Endothelial cell of umbilical vein (primary cell): Measurements from ENCODE around the gene ATP6V1G2. TPM values are rescaled to one million over a fixed set of nuclear protein-coding genes. Genes with fewer than 3 reads are reported as not detected.

Experiments used
- BruUV-seq: library from RNA; stranded (reverse); fragments of 400-500 nt; replicated peaks from 2 replicates; lab custom pipeline; 2021; lab: Mats Ljungman, UMichigan
- CTCF ChIA-PET: fragments of 300-600, 350-600 bp; sonication (Branson Sonifier 250); formaldehyde crosslinking; loops from one replicate; lab custom pipeline; 2021; ENCODE audit warnings: antibody characterized with exemption, inconsistent platforms; lab: Charles Lee
- POLR2A ChIA-PET: fragments of 300-600, 350-600 bp; sonication (Branson Sonifier 250); formaldehyde crosslinking; loops from one replicate; lab custom pipeline; 2021; ENCODE audit warnings: antibody characterized with exemption, inconsistent platforms; lab: Charles Lee
- DNase-seq: peaks from one replicate; pipeline ENCODE4 v3.0.0-alpha.2; 2011; ENCODE audit warnings: low read depth, low spot score
- FAIRE-seq: peaks from 2 replicates; lab custom pipeline; 2011; peaks lifted over from hg19 to GRCh38; lab: Jason Lieb, UNC
- H2AFZ ChIP-seq: 2 replicates; pipeline ENCODE4 v1.6.0; 2012; ENCODE audit warnings: low read depth, low read length, control low read depth, inconsistent platforms
- H3K27ac ChIP-seq: 2 replicates; pipeline ENCODE4 v1.5.1; 2011; ENCODE audit warnings: low read depth, mild to moderate bottlenecking, control low read depth, low read length, moderate library complexity; ENCODE audit not compliant: insufficient read depth
- H3K27me3 ChIP-seq, 2 experiments: 2 replicates each; pipeline versions ENCODE4 v1.6.0 to v1.6.1; 2011; ENCODE audit warnings: low read length in 2 of 2, mixed read lengths in 1 of 2; ENCODE audit not compliant: control insufficient read depth in 2 of 2, insufficient read depth in 2 of 2
- H3K36me3 ChIP-seq, 2 experiments: 2 replicates in 1 of 2; 3 replicates in 1 of 2; pipeline ENCODE4 v1.5.1; 2011; ENCODE audit warnings: low read length in 2 of 2, mild to moderate bottlenecking in 1 of 2, moderate library complexity in 1 of 2; ENCODE audit not compliant: control insufficient read depth in 2 of 2, insufficient read depth in 2 of 2; ENCODE audit errors: extremely low read depth in 1 of 2
- H3K4me1 ChIP-seq: 3 replicates; pipeline ENCODE4 v1.5.1; 2011; ENCODE audit warnings: mild to moderate bottlenecking, low read length; ENCODE audit not compliant: control insufficient read depth, insufficient read depth; ENCODE audit errors: extremely low read depth
- H3K4me2 ChIP-seq: 2 replicates; pipeline ENCODE4 v1.6.1; 2011; ENCODE audit warnings: low read length, control low read depth, mixed read lengths; ENCODE audit not compliant: insufficient read depth
- H3K4me3 ChIP-seq, 3 experiments: fragments of 200-600 bp in 1 of 3; sonication (generic), shearing (Covaris generic) in 1 of 3; replicated peaks in 1 of 3; 2 replicates each; pipeline ENCODE4 v1.5.1; 2011 to 2016; ENCODE audit warnings: control low read depth in 3 of 3, low read length in 3 of 3, mild to moderate bottlenecking in 2 of 3, inconsistent platforms in 1 of 3, low read depth in 1 of 3, moderate library complexity in 1 of 3; ENCODE audit not compliant: insufficient read depth in 1 of 3
- H3K79me2 ChIP-seq: 2 replicates; pipeline ENCODE4 v1.6.0; 2012; ENCODE audit warnings: low read length, inconsistent platforms; ENCODE audit not compliant: control insufficient read depth, insufficient read depth
- H3K9ac ChIP-seq: replicated peaks from 2 replicates; pipeline ENCODE3; 2011; ENCODE audit warnings: low read length, control low read depth; ENCODE audit not compliant: insufficient read depth; ENCODE audit errors: extremely low read depth
- H3K9me1 ChIP-seq: replicated peaks from 3 replicates; pipeline ENCODE4 v1.6.0; 2011; ENCODE audit warnings: mild to moderate bottlenecking, low read length; ENCODE audit not compliant: control insufficient read depth, insufficient read depth; ENCODE audit errors: extremely low read depth
- H3K9me3 ChIP-seq: replicated peaks from 2 replicates; pipeline ENCODE4 v1.5.1; 2012; ENCODE audit warnings: low read length, inconsistent platforms; ENCODE audit not compliant: control insufficient read depth, insufficient read depth
- H4K20me1 ChIP-seq: replicated peaks from 2 replicates; pipeline ENCODE3; 2011; ENCODE audit warnings: mild to moderate bottlenecking, low read length; ENCODE audit not compliant: control insufficient read depth, insufficient read depth; ENCODE audit errors: extremely low read depth
- EZH2 ChIP-seq: IDR thresholded peaks from 2 replicates; pipeline ENCODE4 v1.6.1; 2012; ENCODE audit warnings: borderline replicate concordance, low read depth, mild to moderate bottlenecking, moderate library complexity, low read length, inconsistent platforms; ENCODE audit not compliant: severe bottlenecking
- FOS ChIP-seq: IDR thresholded peaks from 2 replicates; pipeline ENCODE4 v1.6.1; 2011; ENCODE audit warnings: mild to moderate bottlenecking, low read length, moderate library complexity, borderline replicate concordance; ENCODE audit not compliant: insufficient read depth
- GATA2 ChIP-seq: IDR thresholded peaks from 2 replicates; pipeline ENCODE4 v1.7.0; 2011; ENCODE audit warnings: low read depth, mild to moderate bottlenecking, moderate library complexity, mixed read lengths, low read length; ENCODE audit not compliant: insufficient read length, insufficient read depth
- JUN ChIP-seq: IDR thresholded peaks from 2 replicates; pipeline ENCODE4 v1.6.1; 2011; ENCODE audit warnings: borderline replicate concordance, low read depth; ENCODE audit not compliant: insufficient read length, insufficient read depth
- MYC ChIP-seq: IDR thresholded peaks from one replicate; pipeline ENCODE4 v1.6.1; 2011; ENCODE audit warnings: mild to moderate bottlenecking, low read depth, low read length
- POLR2A ChIP-seq: IDR thresholded peaks from 2 replicates; pipeline ENCODE4 v1.6.1; 2012; ENCODE audit warnings: low read depth, mild to moderate bottlenecking, control low read depth, low read length
- POLR2AphosphoS5 ChIP-seq: IDR thresholded peaks from 2 replicates; pipeline ENCODE4 v1.6.1; 2012; ENCODE audit warnings: low read depth, mild to moderate bottlenecking, control low read depth, low read length, moderate library complexity; ENCODE audit not compliant: insufficient read depth
- dilution Hi-C: fragments of 300-500 bp; cut with MboI; formaldehyde crosslinking; loops from one replicate; pipeline ENCODE4 v1.15.0; 2019; ENCODE audit warnings: low sequenced_read_pairs; ENCODE audit not compliant: extremely low pct_ligation_motif_present
- intact Hi-C: fragments of 100-400 bp; cut with micrococcal nuclease; formaldehyde crosslinking; loops from one replicate; pipeline ENCODE4 v1.10.0; 2022
- polyA plus RNA-seq, 4 experiments: library from polyadenylated mRNA; depleted of rRNA in 3 of 4; stranded (reverse) in 3 of 4; unstranded in 1 of 4; fragments of >200 nt; gene quantifications; 2 replicates each; pipeline versions ENCODE4 v1.2.1 to v1.2.3, GENCODE V29; 2011 to 2012; ENCODE audit warnings: missing spikeins in 1 of 4
- total RNA-seq: library from RNA; stranded (reverse); gene quantifications from 2 replicates; pipeline ENCODE4 v1.2.3, GENCODE V29; 2021
- TF ChIP-seq, protein P1 (sequence below), 2 donors: IDR thresholded peaks; 1 replicate in 1 of 2; 2 replicates in 1 of 2; pipeline ENCODE4 v1.5.1; 2011; ENCODE audit warnings: low read length in 2 of 2, mild to moderate bottlenecking in 2 of 2, moderate library complexity in 2 of 2, control low read depth in 1 of 2, inconsistent platforms in 1 of 2, low read depth in 1 of 2; ENCODE audit not compliant: insufficient read depth in 1 of 2; ENCODE audit errors: extremely low read depth in 1 of 2

The ATP6V1G2 gene
- total and polyA plus RNA-seq, 2 donors (not counting 3 experiments of a cell fraction or from before 2014, with no cell fraction given), result 0.70 to 0.84 TPM

- FAIRE-seq (no peak), DNase-seq (no peak)
- Histone ChIP-seq H3K9me3 (no peaks in the 10 kb centered on the region), H4K20me1 (no peaks in the 10 kb centered on the region), H3K27ac (no peak overlapping the region), H3K4me3 (no peak overlapping the region), H3K79me2 (no peaks in the 10 kb centered on the region), H2AFZ (no peak overlapping the region), H3K36me3 (no peaks in the 10 kb centered on the region), H3K4me1 (no peaks in the 10 kb centered on the region), H3K9ac (no peak overlapping the region), H3K27me3 (no peaks in the 10 kb centered on the region), H3K4me2 (no peak overlapping the region), H3K9me1 (no peaks in the 10 kb centered on the region)
- ChIA-PET CTCF (interaction anchor here (1.4 to 31.0 kb wide), 3 partner anchors 10 to 19 kb away, joined by 3 to 1517 read pairs (median 28); partner anchors contain the start of genes LST1, LTB, NCR3 and TNF), POLR2A (no interaction called here)
- TF ChIP-seq GATA2, result no peak
- TF ChIP-seq EZH2, result no peak
- no peak for TF ChIP-seq POLR2A
- no peak for TF ChIP-seq JUN
- TF ChIP-seq POLR2AphosphoS5, result no peak
- TF ChIP-seq, protein P1, sequence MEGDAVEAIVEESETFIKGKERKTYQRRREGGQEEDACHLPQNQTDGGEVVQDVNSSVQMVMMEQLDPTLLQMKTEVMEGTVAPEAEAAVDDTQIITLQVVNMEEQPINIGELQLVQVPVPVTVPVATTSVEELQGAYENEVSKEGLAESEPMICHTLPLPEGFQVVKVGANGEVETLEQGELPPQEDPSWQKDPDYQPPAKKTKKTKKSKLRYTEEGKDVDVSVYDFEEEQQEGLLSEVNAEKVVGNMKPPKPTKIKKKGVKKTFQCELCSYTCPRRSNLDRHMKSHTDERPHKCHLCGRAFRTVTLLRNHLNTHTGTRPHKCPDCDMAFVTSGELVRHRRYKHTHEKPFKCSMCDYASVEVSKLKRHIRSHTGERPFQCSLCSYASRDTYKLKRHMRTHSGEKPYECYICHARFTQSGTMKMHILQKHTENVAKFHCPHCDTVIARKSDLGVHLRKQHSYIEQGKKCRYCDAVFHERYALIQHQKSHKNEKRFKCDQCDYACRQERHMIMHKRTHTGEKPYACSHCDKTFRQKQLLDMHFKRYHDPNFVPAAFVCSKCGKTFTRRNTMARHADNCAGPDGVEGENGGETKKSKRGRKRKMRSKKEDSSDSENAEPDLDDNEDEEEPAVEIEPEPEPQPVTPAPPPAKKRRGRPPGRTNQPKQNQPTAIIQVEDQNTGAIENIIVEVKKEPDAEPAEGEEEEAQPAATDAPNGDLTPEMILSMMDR (IDR thresholded peaks at IDR 0.05; ENCODE audit: extremely low read depth in 1 of 2, insufficient read depth in 1 of 2, low read depth in 1 of 2, low read length in 2 of 2), result no peak
- TF ChIP-seq FOS, result no peak
- TF ChIP-seq MYC, result no peak
- dilution Hi-C loops, result no loop called here
- intact Hi-C loops, result no loop called here
- BruUV-seq, result no TSS peak
Measured at GRCh38 chr6:31569861-31570536, 23.6 kb upstream of the ATP6V1G2 start.
